Fibroblast of villous mesenchyme (primary cell): ENCODE measurements around the gene RCCD1. TPM values are rescaled to one million over a fixed set of nuclear protein-coding genes. Genes with fewer than 3 reads are reported as not detected.

Source experiments
- DNase-seq: peaks from one replicate; pipeline ENCODE4 v3.0.0-alpha.2; 2010; ENCODE audit warnings: low read depth
- H3K4me3 ChIP-seq: 2 replicates; pipeline ENCODE4 v1.5.1; 2011; ENCODE audit warnings: low read depth, mild to moderate bottlenecking, low read length
- total RNA-seq: library from RNA; depleted of rRNA; stranded (reverse); fragments of >200 nt; gene quantifications from 2 replicates; pipeline ENCODE4 v1.2.3, GENCODE V29; 2012
- TF ChIP-seq, protein P1 (sequence below): IDR thresholded peaks from 2 replicates; pipeline ENCODE4 v1.5.1; 2012; ENCODE audit warnings: low read depth, mild to moderate bottlenecking, low read length; ENCODE audit not compliant: insufficient read depth

The RCCD1 gene
- total RNA-seq, 1 donor = 14.7 TPM

- no peak overlapping the region for H3K4me3 ChIP-seq
- DNase-seq = no peak
- TF ChIP-seq, protein P1, sequence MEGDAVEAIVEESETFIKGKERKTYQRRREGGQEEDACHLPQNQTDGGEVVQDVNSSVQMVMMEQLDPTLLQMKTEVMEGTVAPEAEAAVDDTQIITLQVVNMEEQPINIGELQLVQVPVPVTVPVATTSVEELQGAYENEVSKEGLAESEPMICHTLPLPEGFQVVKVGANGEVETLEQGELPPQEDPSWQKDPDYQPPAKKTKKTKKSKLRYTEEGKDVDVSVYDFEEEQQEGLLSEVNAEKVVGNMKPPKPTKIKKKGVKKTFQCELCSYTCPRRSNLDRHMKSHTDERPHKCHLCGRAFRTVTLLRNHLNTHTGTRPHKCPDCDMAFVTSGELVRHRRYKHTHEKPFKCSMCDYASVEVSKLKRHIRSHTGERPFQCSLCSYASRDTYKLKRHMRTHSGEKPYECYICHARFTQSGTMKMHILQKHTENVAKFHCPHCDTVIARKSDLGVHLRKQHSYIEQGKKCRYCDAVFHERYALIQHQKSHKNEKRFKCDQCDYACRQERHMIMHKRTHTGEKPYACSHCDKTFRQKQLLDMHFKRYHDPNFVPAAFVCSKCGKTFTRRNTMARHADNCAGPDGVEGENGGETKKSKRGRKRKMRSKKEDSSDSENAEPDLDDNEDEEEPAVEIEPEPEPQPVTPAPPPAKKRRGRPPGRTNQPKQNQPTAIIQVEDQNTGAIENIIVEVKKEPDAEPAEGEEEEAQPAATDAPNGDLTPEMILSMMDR = no peak
These were observed 17.4 kb downstream of the RCCD1 start for GRCh38 chr15:90972133-90972532.

DNA sequence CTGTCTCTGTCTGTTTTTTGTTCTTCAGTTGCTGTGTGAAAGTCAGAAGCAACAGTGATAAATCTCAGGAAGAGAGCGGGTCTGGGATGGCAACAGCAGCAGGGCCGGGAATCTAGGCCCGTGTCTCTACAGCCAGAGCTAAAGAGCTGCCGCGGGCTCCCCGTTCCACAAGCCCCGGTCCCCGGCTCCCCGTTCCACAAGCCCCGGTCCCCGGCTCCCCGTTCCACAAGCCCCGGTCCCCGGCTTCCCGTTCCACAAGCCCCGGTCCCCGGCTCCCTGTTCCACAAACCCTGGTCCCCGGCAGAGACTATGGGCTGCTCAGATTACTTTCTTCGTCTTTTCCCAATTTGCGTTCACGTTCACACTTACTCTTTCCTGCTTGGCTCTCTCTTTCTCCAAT lies 19.5 kb downstream of the RCCD1 start:
- H3K4me3 ChIP-seq = no peak overlapping the region
- TF ChIP-seq, protein P1 = no peak
- no peak for DNase-seq

GRCh38 chr15:90979582-90979981 lies 24.9 kb downstream of the RCCD1 start:
- no peak overlapping the region for H3K4me3 ChIP-seq
- TF ChIP-seq, protein P1 = no peak
- no peak for DNase-seq

- TF ChIP-seq, protein P1 = no peak
- DNase-seq = no peak
- no peak overlapping the region for H3K4me3 ChIP-seq
These were observed 27.0 kb downstream of the RCCD1 start for GRCh38 chr15:90981681-90982080.

- no peak overlapping the region for H3K4me3 ChIP-seq
- DNase-seq = peak; percentile 57
- TF ChIP-seq, protein P1 = no peak
These were observed 27.5 kb downstream of the RCCD1 start for GRCh38 chr15:90982135-90982534.

DNA sequence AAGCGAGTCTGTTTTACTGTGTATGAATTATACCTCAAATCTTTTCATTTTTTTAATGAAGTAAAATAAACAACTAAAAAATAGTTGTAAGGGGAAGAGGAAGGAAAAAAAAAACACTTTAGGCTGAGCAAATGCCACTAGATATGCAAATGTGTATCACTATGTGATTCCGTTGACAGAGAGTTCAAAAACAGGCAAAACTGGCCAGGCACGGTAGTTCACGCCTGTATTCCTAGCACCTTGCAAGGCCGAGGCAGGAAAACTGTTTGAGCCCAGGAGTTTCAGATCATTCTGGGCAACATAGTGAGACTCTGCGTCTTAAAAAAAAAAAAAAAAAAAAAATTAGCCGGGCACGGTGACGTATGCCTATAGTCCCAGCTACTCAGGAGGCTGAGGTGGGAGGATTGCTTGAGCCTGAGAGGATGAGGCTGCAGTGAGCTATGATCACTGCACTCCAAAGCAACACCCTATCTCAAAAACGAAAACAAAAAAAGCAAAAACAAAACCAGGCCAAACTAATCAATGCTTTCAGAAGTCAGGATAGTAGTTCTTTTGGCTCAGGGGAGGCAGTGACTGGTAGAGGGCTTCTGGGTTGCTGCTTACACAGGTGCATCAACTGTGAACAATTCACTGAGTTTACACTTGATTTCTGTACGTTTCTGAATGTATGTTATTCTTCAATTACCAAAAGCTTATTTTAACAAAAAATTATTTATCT lies 32.3 kb downstream of the RCCD1 start:
- no peak overlapping the region for H3K4me3 ChIP-seq
- DNase-seq = no peak
- TF ChIP-seq, protein P1 = no peak
